Testis (tissue), 2 donors: ENCODE data around the gene ATP6V1B1.

Source experiments
- CTCF ChIP-seq, 3 experiments: fragments of 450-650 bp in 2 of 3; fragments of 200-600 bp in 1 of 3; sonication (generic) in 1 of 3; IDR thresholded peaks; one replicate each; pipeline ENCODE4 v1.5.1; 2016 to 2019; ENCODE audit warnings: antibody characterized with exemption in 3 of 3, mild to moderate bottlenecking in 2 of 3, moderate library complexity in 1 of 3
- POLR2A ChIP-seq: fragments of 450-650 bp; IDR thresholded peaks from one replicate; pipeline ENCODE4 v1.6.1; 2017; ENCODE audit warnings: antibody characterized with exemption, mild to moderate bottlenecking, moderate library complexity

DNA sequence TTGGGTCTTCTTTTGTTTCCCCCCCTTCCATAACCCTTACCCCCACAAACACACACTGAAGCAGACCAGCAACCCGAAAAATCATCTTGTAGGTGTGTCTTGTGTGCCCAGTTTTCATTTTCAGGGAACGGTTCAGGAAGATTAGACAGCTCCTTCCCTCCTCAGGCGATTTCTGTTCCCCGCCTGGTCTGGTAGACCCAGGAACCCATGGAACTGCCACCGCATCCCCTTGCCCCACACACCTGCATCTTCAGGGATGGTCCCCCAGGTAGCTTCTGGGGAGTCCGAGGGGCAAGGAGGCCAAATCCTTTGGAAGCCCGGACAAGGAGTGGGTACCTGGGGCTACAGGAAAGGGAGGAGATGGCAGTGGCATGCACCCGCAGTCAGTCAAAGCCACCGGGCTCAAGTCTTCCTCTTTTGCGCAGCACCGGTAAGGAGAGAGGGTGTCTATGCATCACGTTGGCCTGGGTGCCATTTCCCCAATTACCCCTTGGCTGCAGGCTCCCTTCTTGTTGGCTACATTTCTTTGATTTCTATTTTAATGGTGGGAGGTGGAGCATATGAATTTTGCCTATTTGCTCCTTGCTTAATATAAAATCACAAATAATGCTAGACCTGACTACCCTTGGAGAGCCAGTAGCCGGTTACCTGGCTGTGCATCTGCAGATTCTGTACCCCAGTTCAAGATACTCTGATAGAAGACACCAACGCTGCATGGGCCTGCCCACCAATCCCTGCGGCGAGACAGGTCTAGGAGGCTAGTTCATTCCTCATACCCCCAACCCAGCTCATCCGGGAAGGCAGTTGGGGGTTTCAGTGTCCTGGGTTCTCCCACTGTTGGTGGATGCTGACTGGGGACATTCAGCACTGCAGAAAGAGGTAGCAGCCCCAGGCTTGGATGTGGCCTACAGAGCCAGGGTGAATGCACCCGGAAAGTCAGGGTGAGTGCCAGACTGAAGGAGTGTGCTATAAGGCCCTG lies 30.0 kb upstream of the ATP6V1B1 start:
- TF ChIP-seq CTCF (IDR thresholded peaks at IDR 0.05) = no peak
- no peak for TF ChIP-seq POLR2A
